Effector memory CD4-positive, alpha-beta T cell (primary cell): Measurements from ENCODE around the gene MMP20.

Source experiments
- DNase-seq, 3 donors: peaks; one replicate each; pipeline ENCODE4 v3.0.0-alpha.2; 2020
- H3K27ac ChIP-seq: 2 replicates; pipeline ENCODE4 v1.7.0; 2013; ENCODE audit warnings: mild to moderate bottlenecking, low read length, moderate library complexity; ENCODE audit not compliant: insufficient read depth, poor library complexity, severe bottlenecking
- H3K27me3 ChIP-seq: replicated peaks from 2 replicates; pipeline ENCODE4 v1.7.0; 2013; ENCODE audit warnings: mild to moderate bottlenecking, low read length; ENCODE audit not compliant: insufficient read depth, control insufficient read depth, poor library complexity, severe bottlenecking
- H3K36me3 ChIP-seq: 2 replicates; pipeline ENCODE4 v1.7.0; 2013; ENCODE audit warnings: mild to moderate bottlenecking, low read length, moderate library complexity; ENCODE audit not compliant: control insufficient read depth, insufficient read depth
- H3K4me1 ChIP-seq: 2 replicates; pipeline ENCODE4 v1.7.0; 2013; ENCODE audit warnings: low read length, mild to moderate bottlenecking; ENCODE audit not compliant: control insufficient read depth, insufficient read depth, poor library complexity, severe bottlenecking
- H3K4me3 ChIP-seq: 2 replicates; pipeline ENCODE4 v1.7.0; 2013; ENCODE audit warnings: low read length, low read depth, mild to moderate bottlenecking; ENCODE audit not compliant: insufficient read depth, poor library complexity, severe bottlenecking
- H3K9me3 ChIP-seq: 2 replicates; pipeline ENCODE4 v1.7.0; 2013; ENCODE audit warnings: mild to moderate bottlenecking, low read length, moderate library complexity; ENCODE audit not compliant: control insufficient read depth

The MMP20 gene

DNA sequence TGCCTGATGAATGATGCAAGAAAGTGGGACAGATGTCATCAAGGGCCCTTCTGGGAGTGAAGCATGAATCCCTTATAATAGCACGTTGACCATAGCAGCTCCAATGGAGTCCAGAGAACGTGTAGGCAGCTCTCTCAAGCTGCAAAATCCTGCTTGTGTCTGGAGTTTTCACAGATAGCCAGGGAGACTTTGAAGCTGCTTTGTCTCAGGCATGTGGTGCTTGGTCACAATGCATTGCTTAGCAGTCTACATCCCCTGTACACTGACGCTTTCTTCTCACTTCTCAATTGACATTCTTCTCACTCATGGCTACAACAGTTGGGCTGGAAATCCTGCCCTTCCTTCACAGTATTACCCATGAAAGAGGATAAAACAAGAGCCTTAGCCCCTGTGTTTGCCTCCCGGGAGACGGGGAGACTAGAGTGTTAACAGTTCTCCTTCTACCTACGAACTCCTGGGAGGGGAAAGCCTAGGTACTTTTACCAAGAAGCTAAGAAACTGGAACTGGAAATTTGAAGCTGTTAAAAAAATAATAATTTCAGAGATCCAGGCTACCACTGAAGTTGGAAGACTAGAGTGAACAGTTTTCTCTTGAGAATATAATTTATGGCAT, 73.9 kb downstream of the MMP20 start:
- no peaks in the 10 kb centered on the region for H3K9me3 ChIP-seq
- DNase-seq, result no peak
- no peaks in the 10 kb centered on the region for H3K4me1 ChIP-seq
- H3K27me3 ChIP-seq, result no peaks in the 10 kb centered on the region
- H3K4me3 ChIP-seq, result no peak overlapping the region
- no peaks in the 10 kb centered on the region for H3K36me3 ChIP-seq
- H3K27ac ChIP-seq, result no peak overlapping the region

DNA sequence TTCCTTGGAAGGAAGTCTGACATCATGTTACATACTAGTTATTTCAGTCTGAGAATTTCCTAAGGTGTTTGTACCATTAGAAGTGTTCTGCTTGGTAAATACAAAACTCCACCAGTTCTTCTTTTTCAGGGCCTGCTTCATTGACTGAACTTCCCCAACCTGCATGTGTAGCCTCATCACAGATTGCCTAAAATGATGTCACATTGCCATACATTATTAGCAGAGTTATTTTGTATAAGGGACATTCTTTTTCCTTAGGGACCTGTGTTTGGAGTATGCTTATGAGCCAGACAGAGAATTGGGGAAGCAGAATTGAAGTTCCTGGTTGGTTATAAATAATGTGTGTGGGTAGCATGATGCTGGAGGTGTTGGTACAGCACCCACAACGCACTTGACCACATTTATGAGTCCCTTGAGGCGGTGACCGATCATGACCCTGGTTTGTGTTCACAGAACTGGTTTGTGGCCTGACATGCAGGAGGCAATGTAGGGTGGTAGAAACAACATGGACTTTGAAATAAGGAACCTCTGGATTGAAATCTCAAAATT, 78.1 kb downstream of the MMP20 start:
- H3K9me3 ChIP-seq, result no peaks in the 10 kb centered on the region
- no peaks in the 10 kb centered on the region for H3K4me1 ChIP-seq
- H3K36me3 ChIP-seq, result no peaks in the 10 kb centered on the region
- DNase-seq, result no peak
- no peak overlapping the region for H3K4me3 ChIP-seq
- H3K27me3 ChIP-seq, result no peaks in the 10 kb centered on the region
- H3K27ac ChIP-seq, result no peak overlapping the region

DNA sequence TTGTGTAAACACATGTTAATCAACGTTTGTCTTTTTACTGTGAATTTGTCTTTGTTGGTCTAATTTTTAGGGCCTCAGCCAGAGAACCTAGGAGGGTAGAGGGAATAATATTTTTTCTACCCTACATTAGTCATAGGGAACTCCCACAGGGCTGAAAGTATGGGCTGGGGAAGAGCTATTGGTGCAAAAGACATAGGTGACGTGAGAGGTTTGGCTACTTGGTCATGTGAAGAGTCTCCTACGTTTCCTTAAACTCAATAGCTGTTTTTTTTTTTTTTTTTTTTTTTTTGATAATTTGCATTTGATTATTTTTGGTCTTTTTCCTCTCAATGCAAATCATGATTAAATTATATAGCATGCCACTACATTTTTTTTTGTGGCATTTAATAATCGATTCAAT, 78.7 kb downstream of the MMP20 start:
- DNase-seq, result no peak

GRCh38 chr11:102545701-102546100, 79.4 kb downstream of the MMP20 start:
- Histone ChIP-seq H3K9me3 (no peaks in the 10 kb centered on the region), H3K36me3 (no peaks in the 10 kb centered on the region), H3K27me3 (no peaks in the 10 kb centered on the region), H3K4me1 (no peaks in the 10 kb centered on the region), H3K4me3 (no peak overlapping the region), H3K27ac (no peak overlapping the region)
- no peak for DNase-seq

More for the DNA sequence above, 78.7 kb downstream of the MMP20 start:
- no peaks in the 10 kb centered on the region for H3K36me3 ChIP-seq
- no peaks in the 10 kb centered on the region for H3K27me3 ChIP-seq
- no peak overlapping the region for H3K4me3 ChIP-seq
- H3K4me1 ChIP-seq, result no peaks in the 10 kb centered on the region
- no peak overlapping the region for H3K27ac ChIP-seq
- no peaks in the 10 kb centered on the region for H3K9me3 ChIP-seq

- DNase-seq, result no peak
- Histone ChIP-seq H3K9me3 (no peaks in the 10 kb centered on the region), H3K4me1 (no peaks in the 10 kb centered on the region), H3K27ac (no peak overlapping the region), H3K27me3 (no peaks in the 10 kb centered on the region), H3K4me3 (no peak overlapping the region), H3K36me3 (no peaks in the 10 kb centered on the region)
Observed at GRCh38 chr11:102544594-102544993, 80.5 kb downstream of the MMP20 start.

GRCh38 chr11:102539567-102539966, 85.6 kb downstream of the MMP20 start:
- no peaks in the 10 kb centered on the region for H3K36me3 ChIP-seq
- no peak overlapping the region for H3K27ac ChIP-seq
- DNase-seq, result no peak
- no peaks in the 10 kb centered on the region for H3K9me3 ChIP-seq
- H3K4me3 ChIP-seq, result no peak overlapping the region
- H3K27me3 ChIP-seq, result no peaks in the 10 kb centered on the region
- no peaks in the 10 kb centered on the region for H3K4me1 ChIP-seq

- no peak for DNase-seq
- no peak overlapping the region for H3K4me3 ChIP-seq
- H3K4me1 ChIP-seq, result no peaks in the 10 kb centered on the region
- no peaks in the 10 kb centered on the region for H3K27me3 ChIP-seq
- H3K27ac ChIP-seq, result no peak overlapping the region
- no peaks in the 10 kb centered on the region for H3K36me3 ChIP-seq
- H3K9me3 ChIP-seq, result no peaks in the 10 kb centered on the region
Observed at GRCh38 chr11:102538932-102539331, 86.2 kb downstream of the MMP20 start.

DNA sequence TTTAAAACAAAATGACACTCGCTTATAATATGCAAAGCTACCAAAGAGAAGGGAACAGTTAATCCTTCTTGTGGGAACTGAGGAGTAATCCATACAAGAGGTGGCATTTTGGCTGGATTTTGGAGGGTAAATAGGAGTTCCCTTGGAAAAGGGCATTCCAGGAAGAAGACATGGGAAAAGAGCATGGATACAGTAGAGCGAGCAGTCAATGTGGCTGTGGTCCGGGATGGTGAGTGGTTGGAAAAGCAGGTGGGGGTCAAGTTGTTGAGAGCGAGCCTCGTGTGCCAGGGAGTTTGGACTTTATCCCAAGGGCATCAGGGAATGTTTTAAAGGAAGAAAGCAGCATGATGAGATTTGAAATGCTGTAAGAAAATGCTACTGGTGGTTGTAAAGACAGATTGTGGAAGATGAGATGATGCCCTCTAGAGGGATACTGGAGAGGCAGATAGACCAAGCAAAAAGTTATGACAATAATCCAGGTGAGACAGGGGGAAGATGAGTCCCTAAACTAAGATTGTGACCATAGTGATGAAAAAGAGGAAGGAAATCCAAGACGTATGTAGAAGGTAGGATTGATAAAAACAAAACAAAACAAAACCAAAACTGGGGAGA, 90.8 kb downstream of the MMP20 start:
- no peaks in the 10 kb centered on the region for H3K36me3 ChIP-seq
- H3K9me3 ChIP-seq, result no peaks in the 10 kb centered on the region
- no peaks in the 10 kb centered on the region for H3K4me1 ChIP-seq
- H3K27me3 ChIP-seq, result no peaks in the 10 kb centered on the region
- H3K4me3 ChIP-seq, result no peak overlapping the region
- no peak overlapping the region for H3K27ac ChIP-seq
- no peak for DNase-seq

DNA sequence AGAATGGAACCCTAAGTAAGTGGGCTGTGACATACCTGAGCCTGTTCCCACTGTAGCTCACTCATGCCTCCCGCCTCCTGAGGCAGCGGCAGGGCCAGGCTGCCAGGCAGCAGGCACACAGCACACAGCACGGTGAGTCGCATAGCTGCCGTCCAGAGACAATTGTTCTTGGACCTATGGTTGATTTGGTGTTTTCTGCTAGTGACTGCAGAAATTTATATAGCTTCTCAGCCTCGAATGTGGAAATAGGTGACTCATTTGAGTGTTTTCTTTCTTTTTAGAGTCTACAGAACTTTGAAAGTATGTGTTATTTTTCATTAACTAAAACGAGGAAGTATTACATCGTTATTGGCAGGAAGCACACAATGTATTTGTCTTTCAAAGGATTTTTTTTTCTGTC, 94.6 kb downstream of the MMP20 start, which contains the start of gene MMP7:
Gene MMP7 (minus strand): TSS at position 190 of the 400 bp plus-strand sequence. CDS start 47 bp downstream, at position 143.
- Histone ChIP-seq H3K9me3 (no peaks in the 10 kb centered on the region), H3K27me3 (no peaks in the 10 kb centered on the region), H3K36me3 (no peaks in the 10 kb centered on the region), H3K4me1 (no peaks in the 10 kb centered on the region), H3K27ac (no peak within 1 kb of the TSS), H3K4me3 (no peak within 1 kb of the TSS)
- DNase-seq, result no peak

DNA sequence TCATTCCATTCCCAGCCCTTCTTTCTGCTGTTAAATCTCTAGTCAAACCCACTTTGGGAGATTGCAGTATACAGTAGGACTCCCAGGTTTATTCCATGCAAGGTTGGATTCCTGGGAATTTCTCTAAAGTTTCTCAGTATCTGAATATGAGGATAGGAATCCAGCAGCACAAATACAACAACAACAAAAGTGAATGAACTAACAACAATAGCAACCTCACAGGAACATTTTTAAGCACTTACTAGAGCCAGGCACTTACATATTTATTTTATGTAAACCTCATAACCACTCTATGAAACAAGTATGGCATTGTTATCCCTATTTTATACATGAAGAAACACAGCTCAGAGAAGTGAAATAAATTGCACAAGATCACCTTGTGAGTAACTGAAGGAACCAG, 96.5 kb downstream of the MMP20 start:
- H3K9me3 ChIP-seq, result no peaks in the 10 kb centered on the region
- H3K27me3 ChIP-seq, result no peaks in the 10 kb centered on the region
- H3K27ac ChIP-seq, result no peak overlapping the region
- H3K4me3 ChIP-seq, result no peak overlapping the region
- H3K36me3 ChIP-seq, result no peaks in the 10 kb centered on the region
- H3K4me1 ChIP-seq, result no peaks in the 10 kb centered on the region
- no peak for DNase-seq
